Ishikawa (cell line): Measurements from ENCODE around the gene C12orf43.

Source experiments
- CEBPB ChIP-seq: IDR thresholded peaks from 2 replicates; pipeline ENCODE4 v1.6.1; 2012
- CREB1 ChIP-seq: IDR thresholded peaks from 2 replicates; pipeline ENCODE4 v1.6.1; 2012; ENCODE audit warnings: low read depth
- EGR1 ChIP-seq: IDR thresholded peaks from 2 replicates; pipeline ENCODE4 v1.6.1; 2012
- EP300 ChIP-seq: IDR thresholded peaks from 2 replicates; pipeline ENCODE4 v1.6.1; 2012; ENCODE audit warnings: borderline replicate concordance
- FOXM1 ChIP-seq: IDR thresholded peaks from 2 replicates; pipeline ENCODE4 v1.6.1; 2012; ENCODE audit warnings: low read depth, borderline replicate concordance
- MAX ChIP-seq: IDR thresholded peaks from 2 replicates; pipeline ENCODE4 v1.6.1; 2012
- NFIC ChIP-seq: IDR thresholded peaks from 2 replicates; pipeline ENCODE4 v1.6.1; 2012
- RAD21 ChIP-seq: IDR thresholded peaks from 2 replicates; pipeline ENCODE4 v1.6.1; 2012; ENCODE audit warnings: low read depth
- REST ChIP-seq: IDR thresholded peaks from 2 replicates; pipeline ENCODE4 v1.6.1; 2012; ENCODE audit warnings: low read depth, mild to moderate bottlenecking
- TCF12 ChIP-seq: IDR thresholded peaks from 2 replicates; pipeline ENCODE4 v1.6.1; 2012; ENCODE audit warnings: low read depth
- TEAD4 ChIP-seq: IDR thresholded peaks from 2 replicates; pipeline ENCODE4 v1.6.1; 2012
- USF1 ChIP-seq: IDR thresholded peaks from 2 replicates; pipeline ENCODE4 v1.6.1; 2012
- YY1 ChIP-seq: IDR thresholded peaks from 2 replicates; pipeline ENCODE4 v1.6.1; 2012; ENCODE audit warnings: low read depth

GRCh38 chr12:120994059-120994458 lies 22.2 kb downstream of the C12orf43 start:
- TF ChIP-seq MAX (no peak), EP300 (no peak), CEBPB (no peak), EGR1 (no peak), CREB1 (no peak), REST (no peak), YY1 (no peak), TEAD4 (no peak), RAD21 (no peak), TCF12 (no peak), USF1 (no peak), NFIC (no peak), FOXM1 (no peak)
